ENCODE data around the gene ODAD4.

The ODAD4 gene

GRCh38 chr17:41971721-41972523 is 41.5 kb downstream of the ODAD4 start:
- DNase-seq (ENCODE audit: low read depth in 2 of 2): no peak

DNA sequence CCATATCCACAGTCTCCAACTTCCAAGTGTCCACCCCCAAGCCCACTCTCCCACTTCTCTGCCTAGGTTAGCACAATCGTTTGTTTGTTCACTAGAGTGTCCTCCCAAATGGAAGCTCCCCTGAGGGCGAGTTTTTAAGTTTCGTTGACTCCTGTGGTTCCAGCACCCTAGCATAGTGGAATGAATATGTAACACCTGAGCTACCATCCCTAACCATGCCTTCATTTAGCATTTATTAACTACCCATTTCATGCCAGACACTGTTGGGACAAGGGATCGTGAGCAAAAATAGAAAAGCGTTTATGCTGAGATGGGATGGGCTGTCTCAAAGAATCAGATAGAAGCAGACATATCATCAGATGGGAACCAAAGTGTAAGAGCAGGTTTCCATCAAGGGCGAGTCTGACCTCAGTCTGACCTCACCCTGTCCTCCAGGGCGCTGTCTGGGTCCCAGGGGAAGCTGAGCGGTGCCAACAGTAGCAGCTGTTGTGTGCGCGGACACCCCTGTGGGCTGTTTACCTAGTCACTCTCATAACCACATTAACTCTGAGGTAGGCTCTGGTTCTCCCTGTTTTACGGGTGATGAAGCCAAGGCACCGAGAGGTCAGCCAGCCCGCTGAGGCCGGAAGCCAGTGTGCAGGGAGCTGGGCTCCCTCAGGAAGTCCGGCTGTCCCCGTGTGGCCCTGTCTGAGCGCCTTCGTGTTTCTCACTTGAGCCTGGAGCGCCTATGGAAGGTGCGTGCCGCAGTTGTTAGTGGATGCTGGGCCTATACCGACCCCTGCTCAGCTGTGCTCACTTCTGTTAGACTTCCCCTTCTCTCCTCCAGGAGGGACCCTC is 42.4 kb downstream of the ODAD4 start:
- DNase-seq (ENCODE audit: low read depth in 2 of 2): no peak

DNA sequence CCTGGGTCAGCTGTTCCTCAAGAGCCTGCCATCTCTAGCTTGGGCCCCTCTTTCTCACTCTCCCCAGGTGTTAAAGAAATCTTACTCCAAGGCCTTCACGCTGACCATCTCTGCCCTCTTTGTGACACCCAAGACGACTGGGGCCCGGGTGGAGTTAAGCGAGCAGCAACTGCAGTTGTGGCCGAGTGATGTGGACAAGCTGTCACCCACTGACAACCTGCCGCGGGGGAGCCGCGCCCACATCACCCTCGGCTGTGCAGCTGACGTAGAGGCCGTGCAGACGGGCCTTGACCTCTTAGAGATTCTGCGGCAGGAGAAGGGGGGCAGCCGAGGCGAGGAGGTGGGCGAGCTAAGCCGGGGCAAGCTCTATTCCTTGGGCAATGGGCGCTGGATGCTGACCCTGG is 43.0 kb downstream of the ODAD4 start:
- DNase-seq (ENCODE audit: low read depth in 2 of 2): no peak

GRCh38 chr17:41974031-41974430 is 43.6 kb downstream of the ODAD4 start:
- DNase-seq (ENCODE audit: low read depth in 2 of 2): no peak

DNA sequence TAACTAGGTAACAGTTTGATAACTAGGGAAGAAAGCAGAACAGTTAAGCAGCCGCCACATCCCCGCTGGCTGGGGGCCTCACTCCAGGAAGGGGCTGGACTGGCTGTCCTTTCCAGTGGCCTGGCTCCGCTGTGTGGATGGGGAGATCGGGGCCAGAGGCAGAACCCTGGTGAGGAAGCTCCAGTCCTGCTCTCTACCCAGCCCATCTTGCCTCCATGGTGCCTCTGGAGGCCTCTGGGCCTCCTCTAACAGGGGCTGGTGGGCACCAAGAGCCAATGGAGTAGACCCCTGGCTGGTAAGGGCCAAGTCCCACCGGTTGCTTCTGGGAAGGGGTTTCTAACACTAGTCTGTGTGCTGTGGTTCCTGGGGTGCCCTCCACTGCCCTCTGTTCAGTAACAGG is 44.2 kb downstream of the ODAD4 start:
- no peak for DNase-seq (ENCODE audit: low read depth in 2 of 2)

DNA sequence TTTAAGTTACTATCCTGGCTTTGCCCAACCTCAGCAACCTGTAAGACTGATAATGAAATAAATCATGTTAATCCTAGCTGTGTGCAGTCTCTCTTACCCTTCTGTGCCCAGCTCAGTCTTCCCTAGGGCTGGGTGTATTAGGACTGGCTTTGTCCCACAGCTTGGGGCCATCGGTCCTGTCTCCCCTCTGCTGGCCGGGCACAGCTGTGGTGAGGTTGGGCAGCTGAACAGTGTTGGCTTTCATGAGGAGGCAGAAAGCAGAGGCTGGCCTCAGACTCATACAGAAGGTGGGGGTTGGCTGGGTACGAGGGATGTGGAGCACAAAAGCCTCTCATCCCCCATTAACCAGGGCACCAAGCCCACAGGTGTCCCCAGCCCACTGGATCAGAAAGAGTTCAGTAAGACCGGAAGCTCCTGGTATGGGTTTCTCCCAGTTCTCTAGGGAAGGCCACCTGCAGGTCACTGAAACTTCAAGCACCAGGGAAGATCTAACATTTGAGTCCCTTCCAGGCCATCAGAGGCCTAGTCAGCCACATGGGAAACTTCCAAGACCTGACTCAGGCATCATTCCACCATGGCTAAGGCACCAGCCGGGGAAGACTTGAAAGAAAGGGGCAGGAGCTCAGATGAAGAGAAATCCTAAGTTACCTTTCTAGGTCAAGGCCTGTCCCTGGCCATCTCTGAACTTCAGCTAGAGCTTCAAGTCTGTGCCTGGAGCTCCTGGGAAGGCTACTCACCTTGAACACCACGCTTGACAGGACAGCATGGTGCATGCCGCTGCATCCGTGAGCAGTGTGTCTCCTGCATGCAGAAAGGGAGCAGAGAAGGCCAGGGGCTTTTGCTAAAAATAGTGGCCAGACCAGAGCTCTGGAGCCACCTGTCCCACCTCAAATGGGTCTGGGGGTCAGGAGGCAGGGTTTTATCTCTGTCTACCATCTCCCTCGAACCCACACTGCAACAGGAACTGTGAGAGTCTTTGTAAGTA is 45.0 kb downstream of the ODAD4 start:
- no peak for DNase-seq (ENCODE audit: low read depth in 2 of 2)

DNA sequence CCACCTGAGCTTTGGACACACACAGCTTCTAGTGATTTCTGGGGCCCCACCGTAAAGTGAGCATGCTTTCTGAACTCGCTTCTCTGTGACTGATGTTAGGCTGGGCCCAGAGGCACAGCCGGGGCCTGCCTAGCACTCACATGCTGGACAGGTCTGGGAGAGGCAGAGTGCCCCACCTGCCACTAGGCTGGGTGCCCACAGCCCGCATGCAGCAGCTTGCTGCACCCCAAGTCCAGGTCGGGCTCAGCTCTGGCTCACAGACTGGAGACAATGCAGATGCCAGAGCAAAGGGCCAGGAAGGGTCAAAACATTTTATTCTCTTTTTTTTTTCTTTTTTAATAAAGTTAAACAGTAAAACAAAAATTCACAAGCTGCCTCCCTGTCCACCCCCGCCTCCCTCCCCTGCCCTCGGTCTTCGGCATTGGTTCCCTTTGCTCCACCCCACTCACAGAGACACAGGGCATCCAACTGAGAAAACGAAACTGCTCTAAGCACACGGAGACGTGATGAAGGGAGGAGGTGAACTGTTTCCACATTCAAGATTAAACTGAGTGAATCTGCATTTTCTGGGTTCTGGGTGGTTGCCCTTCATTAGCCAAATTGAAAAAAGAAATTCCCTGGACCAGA is 45.8 kb downstream of the ODAD4 start:
- DNase-seq (ENCODE audit: low read depth in 2 of 2): no peak

DNA sequence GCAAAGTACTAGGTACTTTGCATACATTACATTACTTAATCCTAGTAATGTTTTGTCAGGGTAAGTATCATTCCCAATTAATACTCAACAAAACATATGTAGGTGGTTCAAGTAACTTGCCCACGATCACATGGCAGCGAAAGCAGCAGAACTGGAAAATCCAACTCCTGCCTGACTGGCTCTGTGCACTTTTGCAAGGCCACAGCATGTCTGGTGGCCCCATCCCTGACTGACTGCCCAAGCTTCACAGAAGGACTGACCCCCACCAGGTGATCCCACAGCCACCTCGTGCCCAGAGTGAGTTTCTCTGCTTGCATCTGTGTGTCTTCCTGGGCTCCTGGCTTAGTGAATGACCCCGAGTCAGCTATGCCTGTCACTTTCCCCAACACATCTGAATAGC is 47.6 kb downstream of the ODAD4 start:
- DNase-seq (ENCODE audit: low read depth in 2 of 2): no peak

GRCh38 chr17:41982026-41982760 is 51.8 kb downstream of the ODAD4 start:
- DNase-seq (ENCODE audit: low read depth in 2 of 2): no peak

DNA sequence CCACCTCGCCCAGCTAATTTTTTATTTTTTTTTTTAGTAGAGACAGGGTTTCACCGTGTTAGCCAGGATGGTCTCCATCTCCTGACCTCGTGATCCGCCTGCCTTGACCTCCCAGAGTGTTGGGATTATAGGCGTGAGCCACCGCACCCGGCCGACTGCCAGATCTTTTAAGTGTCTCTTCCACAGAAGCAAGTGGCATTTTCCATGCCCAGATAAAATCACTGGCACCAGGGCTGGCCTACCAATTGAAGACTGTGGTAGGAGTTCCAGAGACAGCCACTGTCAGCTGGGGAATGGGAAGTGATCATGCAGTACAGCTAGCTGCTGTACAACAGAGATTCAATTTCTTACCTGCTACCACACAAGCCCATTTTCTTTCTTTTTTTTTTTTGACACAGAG is 54.0 kb downstream of the ODAD4 start:
- DNase-seq (ENCODE audit: low read depth in 2 of 2): no peak

- DNase-seq (ENCODE audit: low read depth in 2 of 2): no peak
These were observed 55.5 kb downstream of the ODAD4 start for GRCh38 chr17:41985919-41986318.

- DNase-seq (ENCODE audit: low read depth in 2 of 2): no peak
These were observed 56.2 kb downstream of the ODAD4 start for GRCh38 chr17:41986634-41987033.

- no peak for DNase-seq (ENCODE audit: low read depth in 2 of 2)
These were observed 57.2 kb downstream of the ODAD4 start for GRCh38 chr17:41987642-41988041.

DNA sequence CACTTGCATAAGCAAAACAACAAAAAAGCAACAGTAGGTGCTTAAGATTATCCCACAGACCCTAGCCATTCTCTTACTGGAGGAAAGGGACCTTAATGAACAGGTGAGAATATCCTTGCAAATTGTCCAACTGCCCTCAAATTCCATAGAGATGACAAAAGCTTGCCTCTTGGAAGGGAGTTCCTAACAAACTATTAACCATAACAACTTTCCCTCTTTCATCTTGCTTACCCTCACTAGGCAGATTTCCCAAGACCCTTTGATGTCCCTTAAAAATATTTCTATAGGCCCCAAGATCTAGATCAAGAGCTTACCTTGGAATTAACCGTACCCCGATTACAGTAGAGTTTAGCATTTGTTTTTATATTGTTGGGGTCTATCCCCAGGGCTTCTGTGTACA is 58.0 kb downstream of the ODAD4 start:
- DNase-seq (ENCODE audit: low read depth in 2 of 2): no peak

DNA sequence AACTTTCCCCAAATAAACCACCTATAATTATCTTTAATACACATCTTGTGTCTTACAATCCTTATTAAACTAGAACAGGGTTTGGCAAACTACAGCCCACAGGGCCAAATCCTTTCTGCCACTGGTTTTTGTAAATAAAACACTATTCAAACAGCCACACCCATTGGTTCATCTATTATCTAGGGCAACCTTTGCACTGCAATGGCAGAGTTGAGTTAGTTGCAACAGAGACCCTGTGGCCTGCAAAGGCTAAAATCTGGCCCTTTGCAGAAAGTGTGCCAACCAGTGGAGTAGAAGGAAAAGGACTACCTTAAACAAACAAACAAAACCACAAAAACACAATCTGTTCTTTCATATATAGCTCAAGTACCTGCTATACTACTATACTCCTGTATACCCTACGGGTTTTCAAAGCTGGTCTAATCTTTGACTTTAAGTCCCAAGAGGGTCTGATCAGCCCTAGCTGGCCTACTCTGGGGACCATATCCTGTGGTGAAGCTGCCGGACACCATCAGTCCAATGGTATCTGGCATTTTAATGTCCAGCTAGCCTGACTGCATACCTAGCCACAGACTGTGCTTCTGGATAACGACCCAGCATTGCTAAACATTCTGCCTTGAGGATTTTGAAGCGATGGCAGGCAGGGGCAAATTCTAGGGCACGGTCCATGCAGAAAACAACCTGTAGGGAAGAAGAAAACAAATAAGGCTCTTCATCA is 59.4 kb downstream of the ODAD4 start:
- no peak for DNase-seq (ENCODE audit: low read depth in 2 of 2)

GRCh38 chr17:41992576-41992975 is 62.2 kb downstream of the ODAD4 start:
- no peak for DNase-seq (ENCODE audit: low read depth in 2 of 2)

DNA sequence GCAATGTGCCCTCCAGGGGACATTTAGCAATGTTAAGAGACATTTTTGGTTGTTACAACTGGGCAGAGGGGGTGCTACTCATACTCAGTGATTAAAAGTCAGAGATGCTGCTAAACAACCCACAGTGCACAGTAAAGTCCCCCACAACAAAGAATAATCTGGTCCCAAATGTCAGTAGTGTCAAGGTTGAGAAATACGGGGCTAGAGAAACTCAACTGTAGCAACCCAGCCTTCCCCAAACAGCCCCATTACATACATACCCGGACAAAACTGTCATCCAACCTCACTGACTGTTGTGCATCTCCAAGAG is 66.4 kb downstream of the ODAD4 start:
- DNase-seq (ENCODE audit: low read depth in 2 of 2): no peak

- no peak for DNase-seq (ENCODE audit: low read depth in 2 of 2)
These were observed 68.1 kb downstream of the ODAD4 start for GRCh38 chr17:41998497-41998896.

GRCh38 chr17:42000413-42001133 is 70.2 kb downstream of the ODAD4 start:
- no peak for DNase-seq (ENCODE audit: low read depth in 2 of 2)

- DNase-seq (ENCODE audit: low read depth in 2 of 2): no peak
These were observed 71.3 kb downstream of the ODAD4 start for GRCh38 chr17:42001729-42002128.

Measured in fibroblast of skin of left quadriceps (primary cell).